BLaER1 (cell line): Measurements from ENCODE around the gene TEX2.
"Not testable (repeated sequence)": the region's sequence is repeated elsewhere in the genome, so short reads cannot be mapped to it uniquely, and the experiment has no call there.

Experiments
- H3K27ac ChIP-seq: shearing (Covaris generic); formaldehyde crosslinking; 2 replicates; pipeline ENCODE4 v1.8.1; 2022
- H3K27me3 ChIP-seq: shearing (Covaris generic); formaldehyde crosslinking; 2 replicates; pipeline ENCODE4 v1.8.1; 2022
- H3K36me3 ChIP-seq: shearing (Covaris generic); formaldehyde crosslinking; 2 replicates; pipeline ENCODE4 v1.8.1; 2022
- H3K4me1 ChIP-seq: shearing (Covaris generic); formaldehyde crosslinking; 2 replicates; pipeline ENCODE4 v1.8.1; 2022
- H3K4me2 ChIP-seq: shearing (Covaris generic); formaldehyde crosslinking; 2 replicates; pipeline ENCODE4 v1.8.1; 2022
- H3K4me3 ChIP-seq: shearing (Covaris generic); formaldehyde crosslinking; 2 replicates; pipeline ENCODE4 v1.8.1; 2022
- H3K9ac ChIP-seq: shearing (Covaris generic); formaldehyde crosslinking; 2 replicates; pipeline ENCODE4 v1.8.1; 2022
- H3K9me3 ChIP-seq: shearing (Covaris generic); formaldehyde crosslinking; 2 replicates; pipeline ENCODE4 v1.8.1; 2022
- H4K20me1 ChIP-seq: shearing (Covaris generic); formaldehyde crosslinking; 2 replicates; pipeline ENCODE4 v1.8.1; 2022
- Cebpa-rat ChIP-seq: shearing (Covaris generic); IDR thresholded peaks from 2 replicates; pipeline ENCODE4 v1.8.1; 2022

The TEX2 gene

DNA sequence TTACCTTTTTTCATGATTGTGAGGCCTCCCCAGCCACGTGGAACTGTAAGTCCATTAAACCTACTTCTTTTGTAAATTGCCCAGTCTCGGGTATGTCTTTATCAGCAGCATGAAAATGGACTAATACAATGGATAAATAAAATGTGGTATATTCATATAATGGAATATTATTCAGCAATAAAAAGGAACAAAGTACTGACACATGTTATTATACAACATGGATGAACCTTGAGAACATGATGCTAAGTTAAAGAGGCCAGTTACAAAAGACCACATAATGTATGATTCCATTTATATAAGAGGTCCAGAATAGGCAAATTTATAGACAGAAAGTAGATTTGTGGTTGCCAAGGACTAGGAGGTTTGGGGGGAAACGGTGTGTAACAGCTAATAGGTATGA, 138.5 kb downstream of the TEX2 start:
- H3K27me3 ChIP-seq, result peaks cover 22% of the 10 kb centered on the region
- no peak overlapping the region for H3K4me3 ChIP-seq
- H4K20me1 ChIP-seq, result peaks cover 45% of the 10 kb centered on the region
- 0 out of 2 replicates have a peak, but pooled peaks cover 3% of the 10 kb centered on the region for H3K9me3 ChIP-seq
- no peak overlapping the region for H3K27ac ChIP-seq
- no peak for TF ChIP-seq Cebpa-rat
- H3K36me3 ChIP-seq, result no peaks in the 10 kb centered on the region
- H3K4me2 ChIP-seq, result no peak overlapping the region
- peaks cover 27% of the 10 kb centered on the region for H3K4me1 ChIP-seq
- no peak overlapping the region for H3K9ac ChIP-seq

DNA sequence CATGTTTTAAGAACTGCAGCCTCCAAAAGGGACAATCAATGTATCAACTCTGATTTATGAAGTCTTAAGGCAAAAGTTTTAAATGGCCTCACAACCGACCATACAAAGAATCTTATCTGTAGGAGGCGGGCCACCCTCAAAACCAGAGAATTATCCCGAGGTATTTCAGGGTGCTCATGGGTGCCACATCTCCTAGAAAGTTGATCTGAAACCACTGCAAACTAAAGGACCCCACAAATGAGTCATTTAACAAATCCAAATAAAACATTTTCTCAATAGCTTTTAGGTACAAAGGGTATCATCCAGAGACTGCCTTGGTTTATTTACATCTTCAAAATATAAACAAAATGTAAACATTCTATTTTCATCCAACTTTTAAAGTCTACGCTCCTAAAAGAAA, 139.9 kb downstream of the TEX2 start:
- Histone ChIP-seq H3K36me3 (no peaks in the 10 kb centered on the region), H3K9ac (no peak overlapping the region), H3K4me1 (peaks cover 24% of the 10 kb centered on the region), H3K27me3 (peaks cover 7% of the 10 kb centered on the region; the same call in 1 of the 2 replicates), H3K9me3 (0 out of 2 replicates have a peak, but pooled peaks cover 3% of the 10 kb centered on the region), H3K27ac (no peak overlapping the region), H3K4me3 (no peak overlapping the region), H3K4me2 (no peak overlapping the region), H4K20me1 (peaks cover 30% of the 10 kb centered on the region)
- no peak for TF ChIP-seq Cebpa-rat

DNA sequence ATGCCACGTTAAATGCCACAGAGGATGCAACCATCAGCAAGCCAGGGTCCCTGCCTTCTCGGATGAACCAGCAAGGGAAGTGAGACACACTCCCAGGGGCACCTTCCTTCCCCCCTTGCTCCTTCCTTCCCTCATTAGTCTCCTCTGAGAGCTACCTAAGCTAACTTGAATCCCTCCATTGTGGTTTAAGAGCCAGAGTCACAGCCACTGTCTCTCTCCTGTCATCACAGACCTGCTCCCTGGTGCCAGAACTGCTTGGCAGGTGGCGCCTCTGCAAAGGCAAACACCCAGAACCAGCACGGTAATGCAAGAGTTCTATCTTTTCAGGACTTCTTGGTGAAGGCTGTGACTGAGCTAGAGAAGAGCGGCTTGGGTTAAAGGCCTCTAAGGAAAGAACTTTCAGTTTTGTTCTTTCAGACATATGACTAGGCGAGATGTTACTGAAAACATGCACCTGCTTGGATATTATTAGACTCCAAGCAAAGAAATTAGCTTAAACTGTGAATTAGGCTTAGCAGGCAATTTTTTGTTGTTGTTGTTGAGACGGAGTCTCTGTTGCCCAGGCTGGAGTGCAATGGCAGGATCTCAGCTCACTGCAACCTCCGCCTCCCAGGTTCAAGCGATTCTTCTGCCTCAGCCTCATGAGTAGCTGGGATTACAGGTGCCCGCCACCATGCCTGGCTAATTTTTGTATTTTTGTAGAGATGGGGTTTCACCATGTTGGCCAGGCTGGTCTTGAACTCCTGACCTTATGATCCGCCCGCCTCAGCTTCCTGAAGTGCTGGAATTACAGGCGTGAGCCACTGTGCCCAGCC, 141.9 kb downstream of the TEX2 start:
- H3K4me2 ChIP-seq, result peak overlapping the region; percentile 62
- H3K36me3 ChIP-seq, H3K9me3 ChIP-seq, H3K4me3 ChIP-seq, H3K9ac ChIP-seq, H3K27me3 ChIP-seq: not testable (repeated sequence)
- peak overlapping the region; percentile 34; the same call in 1 of the 2 replicates for H3K27ac ChIP-seq
- H4K20me1 ChIP-seq, result peaks cover 10% of the 10 kb centered on the region
- H3K4me1 ChIP-seq, result peaks cover 26% of the 10 kb centered on the region

DNA sequence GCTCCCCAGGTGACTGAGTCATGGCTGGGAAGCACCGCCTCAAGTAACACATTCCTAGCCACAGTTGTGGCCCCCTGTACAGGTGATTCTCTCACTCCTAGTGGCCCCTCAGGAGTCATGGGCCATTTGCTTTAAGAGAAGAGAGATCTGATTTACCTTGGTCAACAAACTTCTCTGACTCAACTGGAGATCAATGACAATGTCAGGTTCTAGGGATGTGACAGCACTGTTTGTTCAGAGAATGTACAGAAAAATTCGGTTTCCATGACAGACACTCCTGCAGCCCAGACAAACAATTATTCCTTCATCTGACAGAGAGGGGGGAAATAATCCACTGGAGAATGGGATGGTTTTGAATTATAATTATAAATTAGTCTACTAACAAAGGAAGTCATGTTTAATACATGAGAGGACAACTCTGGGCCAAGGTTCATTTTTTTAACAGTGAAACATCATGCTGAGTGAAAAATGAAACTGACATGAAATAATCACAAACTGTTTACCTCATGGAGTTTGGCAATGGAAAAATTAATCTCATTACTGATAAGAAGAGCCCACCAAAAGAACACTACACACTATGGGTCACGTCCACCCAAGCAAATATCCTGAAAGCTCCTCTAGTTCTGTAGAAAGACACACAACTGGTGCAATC, 142.8 kb downstream of the TEX2 start:
- H3K4me2 ChIP-seq, result peak overlapping the region; percentile 62
- H3K9me3 ChIP-seq, result 0 out of 2 replicates have a peak, but pooled peaks cover 3% of the 10 kb centered on the region
- no peak overlapping the region for H3K27ac ChIP-seq
- H3K9ac ChIP-seq, result no peak overlapping the region
- no peak for TF ChIP-seq Cebpa-rat
- no peak overlapping the region for H3K4me3 ChIP-seq
- H3K4me1 ChIP-seq, result peaks cover 26% of the 10 kb centered on the region
- H4K20me1 ChIP-seq, result peaks cover 1% of the 10 kb centered on the region; the same call in 1 of the 2 replicates
- no peaks in the 10 kb centered on the region for H3K27me3 ChIP-seq
- no peaks in the 10 kb centered on the region for H3K36me3 ChIP-seq

DNA sequence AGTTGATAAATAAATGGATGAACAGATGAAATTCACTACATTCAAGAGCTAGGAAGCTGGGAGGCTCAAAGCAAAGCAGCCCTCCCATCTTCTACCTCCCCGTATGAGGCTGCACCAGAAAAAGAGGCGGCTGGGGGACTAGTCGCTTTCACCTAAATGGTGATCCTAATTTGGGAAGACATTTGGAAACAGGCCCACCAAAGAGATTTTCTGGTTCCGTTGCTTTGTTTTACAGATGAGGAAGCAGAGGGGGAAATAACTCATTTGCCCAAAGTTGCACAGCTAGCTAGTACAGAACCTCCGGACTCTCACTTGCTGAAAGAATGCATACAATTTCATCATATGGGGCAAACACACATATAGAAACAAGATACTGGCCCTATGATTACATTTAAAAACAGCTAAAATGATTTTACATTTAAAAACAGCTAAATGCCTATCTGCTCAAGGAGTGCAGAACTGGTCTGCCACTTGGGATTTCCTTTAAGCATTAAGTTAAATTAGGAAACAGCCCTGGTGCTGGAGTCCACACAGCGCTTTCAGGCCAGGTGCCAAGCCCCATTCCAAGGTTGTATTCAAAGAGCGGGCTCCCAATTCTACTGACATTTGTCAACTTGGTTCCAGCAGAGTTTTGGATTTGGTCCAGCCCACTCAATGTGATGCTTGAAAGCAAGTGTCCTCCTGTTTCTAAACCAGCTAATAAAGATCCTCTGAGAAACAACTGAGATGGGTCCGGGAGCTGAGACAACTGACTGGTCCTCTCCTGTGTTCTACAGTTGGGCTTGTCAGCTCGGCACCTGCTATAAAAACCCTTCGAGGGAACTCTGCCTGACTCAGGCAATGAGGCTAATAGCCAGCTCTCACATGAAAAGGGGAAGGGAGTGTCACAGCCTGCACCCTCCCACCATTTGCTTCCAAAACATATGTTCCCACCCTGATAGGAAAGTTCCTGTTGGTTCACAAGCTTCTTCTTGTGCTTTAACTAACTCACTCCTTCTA, 144.8 kb downstream of the TEX2 start:
- no peak overlapping the region for H3K4me2 ChIP-seq
- H3K4me1 ChIP-seq, result peaks cover 26% of the 10 kb centered on the region
- TF ChIP-seq Cebpa-rat, result no peak
- no peaks in the 10 kb centered on the region for H4K20me1 ChIP-seq
- H3K9ac ChIP-seq, result no peak overlapping the region
- no peak overlapping the region for H3K4me3 ChIP-seq
- H3K27me3 ChIP-seq, result no peaks in the 10 kb centered on the region
- H3K9me3 ChIP-seq, result no peaks in the 10 kb centered on the region
- H3K36me3 ChIP-seq, result no peaks in the 10 kb centered on the region
- no peak overlapping the region for H3K27ac ChIP-seq

DNA sequence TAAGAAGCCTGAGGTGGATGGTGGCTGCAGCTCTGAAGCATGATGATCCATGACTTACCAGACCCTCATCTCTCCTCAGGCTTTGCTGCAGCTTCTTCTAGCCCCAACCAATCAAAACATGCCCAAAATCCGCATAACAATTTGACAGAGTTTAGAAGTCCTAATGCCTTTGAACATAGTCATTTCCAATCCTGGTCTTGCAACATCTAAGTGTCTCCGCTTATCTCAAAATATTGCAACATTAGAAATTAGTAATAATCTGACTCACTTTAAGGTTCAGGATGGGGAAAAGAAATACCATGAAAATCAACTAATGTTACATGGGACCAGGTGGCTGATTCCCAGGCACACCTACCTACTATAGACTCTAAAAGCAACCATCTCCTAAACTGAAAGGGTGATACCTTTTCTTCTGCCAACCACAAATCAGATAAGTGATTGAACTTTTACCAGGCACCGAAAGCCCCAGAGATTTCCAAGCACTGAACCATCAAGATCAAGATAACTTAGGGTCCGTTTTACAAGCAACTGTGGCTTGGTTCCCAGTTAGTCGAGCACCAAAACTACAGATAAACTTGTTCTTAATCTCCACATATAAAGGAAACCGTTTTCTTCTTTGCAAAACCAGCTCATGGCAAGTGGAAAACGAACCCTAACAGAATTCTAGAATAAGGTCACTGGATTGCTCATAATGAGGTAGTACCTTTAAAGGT, 147.1 kb downstream of the TEX2 start:
- Histone ChIP-seq H3K27ac (no peak overlapping the region), H3K4me3 (no peak overlapping the region), H3K27me3 (no peaks in the 10 kb centered on the region), H3K9me3 (no peaks in the 10 kb centered on the region), H4K20me1 (no peaks in the 10 kb centered on the region), H3K4me1 (peaks cover 29% of the 10 kb centered on the region), H3K36me3 (no peaks in the 10 kb centered on the region), H3K4me2 (no peak overlapping the region), H3K9ac (no peak overlapping the region)
- TF ChIP-seq Cebpa-rat, result no peak

DNA sequence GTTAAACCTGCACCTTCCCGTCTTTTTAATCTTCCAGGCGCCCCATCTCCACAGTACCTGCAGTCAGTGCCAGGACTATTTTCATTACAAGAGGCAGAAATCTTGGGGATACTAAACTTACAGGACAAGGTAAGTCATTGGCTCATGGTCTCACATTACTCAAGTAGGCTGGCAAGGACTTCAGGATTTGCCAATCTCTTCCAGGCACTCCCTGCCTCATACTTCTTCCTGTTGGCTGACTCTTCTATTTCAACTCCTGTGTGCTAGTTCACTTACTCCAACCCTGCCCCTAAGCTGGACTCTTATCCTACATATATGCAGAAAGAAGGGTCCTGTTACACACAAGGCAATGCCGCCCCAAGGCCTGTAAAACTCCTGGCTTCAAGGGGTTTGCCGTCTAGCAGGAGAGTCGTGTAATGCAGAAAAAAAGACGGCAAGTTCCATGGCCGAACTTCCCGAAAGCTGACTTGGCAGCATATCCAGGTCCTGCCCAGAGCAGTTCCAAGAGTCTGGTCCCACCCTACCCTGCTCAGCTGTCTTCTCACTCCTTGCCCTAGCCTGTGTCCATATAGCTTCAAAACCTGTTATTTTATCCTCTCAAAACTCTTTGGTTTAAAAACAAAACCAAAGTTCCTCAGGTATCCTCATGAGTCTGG, 147.9 kb downstream of the TEX2 start:
- Histone ChIP-seq H3K4me1 (peaks cover 27% of the 10 kb centered on the region), H3K9ac (no peak overlapping the region), H3K36me3 (no peaks in the 10 kb centered on the region), H3K4me2 (no peak overlapping the region), H3K27ac (no peak overlapping the region), H3K4me3 (no peak overlapping the region), H4K20me1 (no peaks in the 10 kb centered on the region), H3K27me3 (no peaks in the 10 kb centered on the region), H3K9me3 (no peaks in the 10 kb centered on the region)
- no peak for TF ChIP-seq Cebpa-rat

DNA sequence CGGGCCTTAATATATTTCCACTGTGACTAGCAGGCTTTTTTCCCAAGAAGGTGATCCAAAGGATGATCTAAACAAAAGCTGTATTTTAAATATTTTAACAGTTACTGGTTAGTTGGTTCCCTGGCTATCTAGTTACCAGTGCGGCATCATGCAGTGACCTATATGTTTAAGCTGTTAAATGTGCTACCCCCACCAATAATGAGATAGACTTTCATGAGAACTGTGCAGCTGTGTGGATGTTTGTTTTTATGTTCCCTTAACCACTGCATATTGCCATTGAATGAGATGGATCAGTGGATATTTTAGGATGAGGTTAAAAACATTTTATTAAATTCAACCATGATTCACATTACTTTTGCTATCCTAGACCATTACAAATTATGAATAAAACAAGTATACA, 150.1 kb downstream of the TEX2 start:
- Histone ChIP-seq H3K27me3 (no peaks in the 10 kb centered on the region), H3K4me2 (no peak overlapping the region), H3K9ac (no peak overlapping the region), H3K4me1 (peaks cover 17% of the 10 kb centered on the region; the same call in 1 of the 2 replicates), H4K20me1 (no peaks in the 10 kb centered on the region), H3K36me3 (no peaks in the 10 kb centered on the region), H3K4me3 (no peak overlapping the region), H3K9me3 (no peaks in the 10 kb centered on the region), H3K27ac (no peak overlapping the region)
- TF ChIP-seq Cebpa-rat, result no peak

DNA sequence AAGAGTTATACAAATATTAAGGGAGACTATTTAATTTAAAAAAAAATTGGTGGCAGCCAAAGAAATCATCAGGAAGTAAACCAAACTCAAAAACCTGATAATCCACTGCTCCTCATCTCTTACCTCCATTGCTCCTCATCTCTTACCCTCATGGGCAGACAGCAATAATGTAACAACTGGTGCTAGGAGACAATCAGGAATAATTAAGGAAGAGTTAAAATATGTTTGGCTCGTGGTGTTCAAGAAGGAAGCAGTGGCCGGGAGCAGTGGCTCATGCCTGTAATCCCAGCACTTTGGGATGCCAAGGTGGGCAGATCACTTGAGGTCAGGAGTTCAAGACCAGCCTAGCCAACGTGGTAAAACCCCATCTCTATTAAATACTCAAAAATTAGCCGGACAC, 151.2 kb downstream of the TEX2 start:
- no peak for TF ChIP-seq Cebpa-rat
- Histone ChIP-seq H3K4me2 (no peak overlapping the region), H3K27me3 (no peaks in the 10 kb centered on the region), H4K20me1 (no peaks in the 10 kb centered on the region), H3K27ac (no peak overlapping the region), H3K36me3 (no peaks in the 10 kb centered on the region), H3K4me1 (peaks cover 16% of the 10 kb centered on the region; the same call in 1 of the 2 replicates), H3K9ac (no peak overlapping the region), H3K9me3 (no peaks in the 10 kb centered on the region), H3K4me3 (no peak overlapping the region)
